Neural cell (in vitro differentiated cells): ENCODE data around the gene MYB.
"Not testable (repeated sequence)": the region's sequence is repeated elsewhere in the genome, so short reads cannot be mapped to it uniquely, and the experiment has no call there.

Source experiments
- POLR2AphosphoS5 ChIP-seq: IDR thresholded peaks from 2 replicates; pipeline ENCODE4 v1.6.1; 2012
- TF ChIP-seq, protein P1 (sequence below): fragments of 450-650 bp; IDR thresholded peaks from 2 replicates; pipeline ENCODE4 v1.5.1; 2014; ENCODE audit warnings: antibody characterized with exemption, mild to moderate bottlenecking, moderate library complexity; ENCODE audit not compliant: poor library complexity, severe bottlenecking

DNA sequence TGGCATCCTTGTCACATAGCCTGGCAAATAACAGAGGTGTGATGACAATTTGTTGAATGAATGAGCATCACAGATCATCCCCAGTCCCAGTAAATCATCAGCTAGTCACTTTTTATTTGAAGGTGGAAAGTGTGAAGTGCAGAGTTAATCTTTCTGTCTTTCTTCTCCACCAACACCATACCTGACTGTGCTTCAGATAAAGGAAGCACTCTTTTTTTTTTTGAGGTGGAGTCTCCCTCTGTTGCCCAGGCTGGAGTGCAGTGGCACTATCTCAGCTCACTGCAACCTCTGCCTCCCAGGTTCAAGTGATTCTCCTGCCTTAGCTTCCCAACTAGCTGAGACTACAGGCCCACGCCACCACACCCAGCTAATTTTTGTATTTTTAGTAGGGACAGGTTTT lies 38.9 kb upstream of the MYB start:
- TF ChIP-seq, protein P1, sequence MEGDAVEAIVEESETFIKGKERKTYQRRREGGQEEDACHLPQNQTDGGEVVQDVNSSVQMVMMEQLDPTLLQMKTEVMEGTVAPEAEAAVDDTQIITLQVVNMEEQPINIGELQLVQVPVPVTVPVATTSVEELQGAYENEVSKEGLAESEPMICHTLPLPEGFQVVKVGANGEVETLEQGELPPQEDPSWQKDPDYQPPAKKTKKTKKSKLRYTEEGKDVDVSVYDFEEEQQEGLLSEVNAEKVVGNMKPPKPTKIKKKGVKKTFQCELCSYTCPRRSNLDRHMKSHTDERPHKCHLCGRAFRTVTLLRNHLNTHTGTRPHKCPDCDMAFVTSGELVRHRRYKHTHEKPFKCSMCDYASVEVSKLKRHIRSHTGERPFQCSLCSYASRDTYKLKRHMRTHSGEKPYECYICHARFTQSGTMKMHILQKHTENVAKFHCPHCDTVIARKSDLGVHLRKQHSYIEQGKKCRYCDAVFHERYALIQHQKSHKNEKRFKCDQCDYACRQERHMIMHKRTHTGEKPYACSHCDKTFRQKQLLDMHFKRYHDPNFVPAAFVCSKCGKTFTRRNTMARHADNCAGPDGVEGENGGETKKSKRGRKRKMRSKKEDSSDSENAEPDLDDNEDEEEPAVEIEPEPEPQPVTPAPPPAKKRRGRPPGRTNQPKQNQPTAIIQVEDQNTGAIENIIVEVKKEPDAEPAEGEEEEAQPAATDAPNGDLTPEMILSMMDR = not testable (repeated sequence)
- not testable (repeated sequence) for TF ChIP-seq POLR2AphosphoS5
